Measurements from ENCODE around the gene CD19. TPM values are rescaled to one million over a fixed set of nuclear protein-coding genes. Genes with fewer than 3 reads are reported as not detected.

Gene CD19
- total and polyA plus RNA-seq, 2 of the 8 experiments (the other 6 are each of a cell fraction or from before 2014, with no cell fraction given) = 0.57 to 0.65 TPM

DNA sequence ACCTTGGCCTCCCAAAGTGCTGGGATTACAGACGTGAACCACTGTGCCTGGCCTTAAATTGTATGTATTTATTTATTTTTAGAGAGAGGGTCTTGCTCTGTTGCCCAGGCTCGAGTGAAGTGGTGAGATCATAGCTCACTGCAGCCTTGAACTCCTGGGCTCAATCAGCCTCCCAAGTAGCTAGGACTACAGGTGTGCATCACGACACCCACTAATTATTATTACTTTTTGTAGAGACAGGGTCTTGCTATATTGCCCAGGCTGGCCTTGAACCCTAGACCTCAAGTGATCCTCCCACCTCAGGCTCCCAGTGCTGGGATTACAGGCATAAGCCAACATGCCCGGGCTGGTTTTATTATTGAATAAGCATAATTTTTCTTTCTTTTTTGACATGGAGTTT lies 14.9 kb downstream of the CD19 start:
- Histone ChIP-seq H4K20me1 (replicated peaks in 1 of 2; ENCODE audit: control insufficient read depth in 1 of 2, insufficient read depth in 2 of 2, low read length in 2 of 2) (peaks cover 0 to under 1% of the 10 kb centered on the region in 2 experiments), H3K36me3 (ENCODE audit: control insufficient read depth in 2 of 4, insufficient read depth in 4 of 4, low read length in 3 of 4) (no peaks in the 10 kb centered on the region), H3K27ac (ENCODE audit: low read depth, low read length) (no peak overlapping the region), H3K4ac (replicated peaks; ENCODE audit: insufficient read length, low read depth, low read length) (no peak overlapping the region), H3K18ac (ENCODE audit: extremely low read depth, low read length) (no peak overlapping the region), H2BK12ac (ENCODE audit: low read depth, low read length) (no peak overlapping the region), H3K4me3 (ENCODE audit: extremely low read depth in 1 of 4, insufficient read depth in 2 of 4, low read depth in 3 of 4, low read length in 4 of 4) (no peak overlapping the region), H3K23me2 (ENCODE audit: low read depth, low read length) (peaks cover 5% of the 10 kb centered on the region), H3K14ac (ENCODE audit: insufficient read length) (no peak overlapping the region), H2BK120ac (replicated peaks; ENCODE audit: low read depth, low read length) (no peak overlapping the region), H4K91ac (replicated peaks; ENCODE audit: insufficient read length, low read length) (no peak overlapping the region), H3K56ac (replicated peaks; ENCODE audit: insufficient read length, low read depth, low read length) (no peak overlapping the region), H2AFZ (ENCODE audit: low read length) (no peak overlapping the region), H2BK15ac (ENCODE audit: low read length) (no peak overlapping the region), H2BK5ac (ENCODE audit: low read depth, low read length) (no peak overlapping the region), H4K5ac (ENCODE audit: insufficient read length, low read depth, low read length) (no peak overlapping the region), H4K8ac (ENCODE audit: extremely low read depth, insufficient read depth, low read length) (no peak overlapping the region), H3K79me2 (ENCODE audit: control insufficient read depth in 1 of 2, insufficient read depth in 2 of 2, low read length in 2 of 2) (peaks cover under 1 to 5% of the 10 kb centered on the region in 2 experiments; a peak in 3 of 4 replicates), H3K79me1 (ENCODE audit: low read depth, low read length) (no peaks in the 10 kb centered on the region), H3K23ac (ENCODE audit: insufficient read length) (no peak overlapping the region), H2BK20ac (ENCODE audit: low read length) (no peak overlapping the region), H3K9ac (replicated peaks in 1 of 4; ENCODE audit: extremely low read depth in 1 of 4, low read depth in 3 of 4, low read length in 3 of 4) (no peak overlapping the region), H3K4me1 (replicated peaks in 1 of 4; ENCODE audit: control insufficient read depth in 3 of 4, insufficient read depth in 4 of 4, low read length in 3 of 4) (peaks cover 0 to 7% (median 1%) of the 10 kb centered on the region in 4 experiments; a peak in 3 of 7 replicates), H2AK5ac (ENCODE audit: low read depth, low read length) (no peak overlapping the region), H3K9me3 (ENCODE audit: insufficient read depth in 2 of 2, low read depth in 1 of 2, low read length in 1 of 2) (no peaks in the 10 kb centered on the region), H3K27me3 (replicated peaks in 1 of 4; ENCODE audit: control insufficient read depth in 3 of 4, extremely low read depth in 1 of 4, insufficient read depth in 3 of 4, low read length in 3 of 4) (no peaks in the 10 kb centered on the region), H3K4me2 (ENCODE audit: insufficient read depth in 1 of 2, low read depth in 2 of 2, low read length in 2 of 2) (no peak overlapping the region; a peak in 1 of 4 replicates)
- ChIA-PET CTCF (ENCODE audit: partially characterized antibody) (interaction anchor here (0.6 to 1.9 kb wide), 5 partner anchors 18 to 100 kb away, joined by 3 to 7 read pairs (median 5); partner anchors contain the start of gene TUFM), POLR2A (ENCODE audit: partially characterized antibody) (interaction anchor here (1.1 to 2.3 kb wide), 4 partner anchors 10 to 85 kb away, joined by 5 to 9 read pairs (median 6); partner anchors contain the start of gene SPNS1)
- DNase-seq (ENCODE audit: low read depth in 1 of 2, low spot score in 2 of 2) (no peak), FAIRE-seq (no peak)
- 90% methylated on average over 4 of the region's 4 CpGs; no CpG with 5 or more reads in 1 of the 2 experiments for WGBS, 2 experiments (ENCODE audit: extremely low coverage in 1 of 2, insufficient coverage in 1 of 2, insufficient read length in 1 of 2, insufficient replicate concordance in 2 of 2, low coverage in 1 of 2, low lambda C conversion rate in 2 of 2, missing lambda C conversion rate in 1 of 2)
- TF ChIP-seq CBX5 (IDR thresholded peaks at IDR 0.05; ENCODE audit: low read depth, low read length) (no peak), KDM1A (IDR thresholded peaks at IDR 0.05; ENCODE audit: borderline replicate concordance, low read length) (no peak), SUZ12 (IDR thresholded peaks at IDR 0.05; ENCODE audit: low read length) (no peak)

All from H1 (cell line).